Jurkat, Clone E6-1 (cell line): Measurements from ENCODE around the gene NECTIN2.
"Not testable (repeated sequence)": the region's sequence is repeated elsewhere in the genome, so short reads cannot be mapped to it uniquely, and the experiment has no call there.

Source experiments
- DNase-seq: peaks from one replicate; pipeline ENCODE4 v3.0.0-alpha.2; 2011; ENCODE audit warnings: low read depth, low spot score
- H3K4me3 ChIP-seq: 2 replicates; pipeline ENCODE4 v1.5.1; 2011; ENCODE audit warnings: mild to moderate bottlenecking, low read length, control low read depth, moderate library complexity

Gene NECTIN2

DNA sequence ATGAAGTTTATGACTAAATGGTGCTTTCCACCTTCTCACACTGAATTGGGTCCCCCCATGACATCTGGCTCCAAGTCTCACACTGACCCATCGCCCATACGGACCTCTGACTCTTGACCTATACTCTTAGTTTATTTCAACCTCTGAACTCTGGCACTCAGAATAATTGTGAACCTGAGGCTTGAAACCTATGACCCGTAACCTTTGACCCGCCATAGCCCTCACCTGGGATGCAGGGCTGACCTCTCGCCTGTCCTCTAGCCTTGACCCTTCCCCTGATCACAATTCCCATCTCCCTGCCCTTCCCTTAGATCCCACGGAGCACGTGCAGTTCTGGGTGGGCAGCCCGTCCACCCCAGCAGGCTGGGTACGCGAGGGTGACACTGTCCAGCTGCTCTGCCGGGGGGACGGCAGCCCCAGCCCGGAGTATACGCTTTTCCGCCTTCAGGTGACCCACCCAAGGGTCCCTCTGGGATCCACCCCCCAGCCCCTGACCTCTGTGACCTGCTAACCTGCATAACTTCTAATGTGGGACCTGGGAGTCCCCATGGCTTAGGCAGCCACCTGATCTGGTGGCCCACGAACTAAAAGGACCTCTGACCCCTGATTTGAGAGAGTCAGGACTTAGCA, 32.1 kb upstream of the NECTIN2 start:
- no peak overlapping the region for H3K4me3 ChIP-seq
- DNase-seq: no peak

DNA sequence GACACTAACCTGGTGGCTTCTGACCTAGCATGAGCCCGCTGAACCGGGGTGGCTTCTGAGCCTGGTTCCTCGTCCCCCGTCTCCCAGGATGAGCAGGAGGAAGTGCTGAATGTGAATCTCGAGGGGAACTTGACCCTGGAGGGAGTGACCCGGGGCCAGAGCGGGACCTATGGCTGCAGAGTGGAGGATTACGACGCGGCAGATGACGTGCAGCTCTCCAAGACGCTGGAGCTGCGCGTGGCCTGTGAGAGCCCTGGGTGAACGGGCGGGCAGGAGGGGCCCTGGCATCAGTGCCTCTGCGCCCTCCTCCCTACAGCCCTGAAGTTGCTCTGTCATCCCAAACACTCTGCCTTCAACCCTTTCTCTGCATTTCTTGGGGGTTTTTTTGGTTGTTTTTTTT, 31.6 kb upstream of the NECTIN2 start:
- no peak for DNase-seq
- H3K4me3 ChIP-seq: no peak overlapping the region

DNA sequence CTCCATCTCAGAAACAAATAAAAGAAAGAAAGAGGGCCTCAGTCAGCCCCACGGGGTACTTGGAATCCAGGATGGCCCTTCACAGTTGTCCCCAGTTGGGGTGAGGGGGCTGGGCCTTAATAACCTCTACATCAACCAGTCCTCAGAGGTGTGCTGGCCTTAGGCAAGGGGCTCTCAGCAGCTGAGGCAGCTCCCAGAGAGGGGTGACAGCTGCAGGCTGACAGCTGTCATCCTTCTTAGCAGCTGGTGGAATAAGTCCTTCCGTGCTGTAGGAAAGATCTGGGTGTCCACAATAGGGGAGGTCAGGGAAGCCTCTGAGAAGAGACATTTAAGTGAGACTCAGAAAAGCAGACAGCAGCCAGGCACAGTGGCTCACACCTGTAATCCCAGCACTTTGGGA, 29.8 kb upstream of the NECTIN2 start:
- no peak overlapping the region for H3K4me3 ChIP-seq
- no peak for DNase-seq

DNA sequence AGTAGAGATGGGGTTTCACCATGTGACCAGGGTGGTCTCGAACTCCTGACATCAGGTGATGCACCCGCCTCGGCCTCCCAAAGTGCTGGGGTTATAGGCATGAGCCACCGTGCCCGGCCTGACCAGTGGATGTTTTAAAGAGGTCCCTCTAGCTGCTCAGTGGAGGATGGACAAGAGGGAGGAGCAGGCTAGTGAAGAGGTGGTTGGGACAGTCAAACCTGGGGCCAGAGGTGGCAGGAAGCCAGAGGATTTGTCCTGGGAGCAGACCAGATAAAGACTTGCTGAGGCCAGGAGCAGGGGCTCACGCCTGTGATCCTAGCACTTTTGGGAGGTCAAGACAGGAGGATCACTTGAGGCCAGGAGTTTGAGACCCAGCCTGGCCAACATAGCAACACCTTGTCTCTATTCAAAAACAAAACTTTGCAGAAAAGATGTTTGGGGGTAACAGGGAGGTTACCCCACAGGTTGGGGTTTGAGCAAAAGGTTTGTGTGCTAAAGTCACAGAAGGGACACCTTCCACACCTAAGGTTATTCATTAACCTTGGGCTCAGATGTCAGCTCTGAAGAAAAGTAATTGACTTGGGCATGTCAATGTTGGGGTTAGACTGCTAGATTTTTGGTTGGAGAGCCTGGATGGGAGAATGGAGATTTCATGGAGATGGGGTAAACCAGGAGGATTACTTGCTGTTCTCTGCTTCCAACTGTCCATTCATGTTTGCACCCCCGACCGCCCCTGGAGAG, 28.2 kb upstream of the NECTIN2 start:
- no peak for DNase-seq
- H3K4me3 ChIP-seq: no peak overlapping the region

DNA sequence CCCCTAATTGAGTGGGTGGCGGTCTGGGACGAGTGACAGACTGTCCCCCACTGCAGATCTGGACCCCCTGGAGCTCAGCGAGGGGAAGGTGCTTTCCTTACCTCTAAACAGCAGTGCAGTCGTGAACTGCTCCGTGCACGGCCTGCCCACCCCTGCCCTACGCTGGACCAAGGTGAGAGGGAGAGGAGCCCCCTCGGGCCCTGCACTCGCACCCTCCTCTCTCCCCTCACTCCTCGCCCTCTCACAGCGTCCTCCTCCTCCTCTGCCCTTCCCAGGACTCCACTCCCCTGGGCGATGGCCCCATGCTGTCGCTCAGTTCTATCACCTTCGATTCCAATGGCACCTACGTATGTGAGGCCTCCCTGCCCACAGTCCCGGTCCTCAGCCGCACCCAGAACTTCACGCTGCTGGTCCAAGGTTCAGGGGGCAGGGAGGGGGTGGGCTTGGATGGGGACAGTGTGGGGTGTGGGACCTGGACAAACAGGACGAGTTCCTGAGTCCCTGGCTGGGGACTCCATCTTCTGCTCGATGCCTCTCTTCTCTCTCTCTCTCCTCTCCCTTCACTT, 27.5 kb upstream of the NECTIN2 start:
- no peak for DNase-seq
- H3K4me3 ChIP-seq: no peak overlapping the region

DNA sequence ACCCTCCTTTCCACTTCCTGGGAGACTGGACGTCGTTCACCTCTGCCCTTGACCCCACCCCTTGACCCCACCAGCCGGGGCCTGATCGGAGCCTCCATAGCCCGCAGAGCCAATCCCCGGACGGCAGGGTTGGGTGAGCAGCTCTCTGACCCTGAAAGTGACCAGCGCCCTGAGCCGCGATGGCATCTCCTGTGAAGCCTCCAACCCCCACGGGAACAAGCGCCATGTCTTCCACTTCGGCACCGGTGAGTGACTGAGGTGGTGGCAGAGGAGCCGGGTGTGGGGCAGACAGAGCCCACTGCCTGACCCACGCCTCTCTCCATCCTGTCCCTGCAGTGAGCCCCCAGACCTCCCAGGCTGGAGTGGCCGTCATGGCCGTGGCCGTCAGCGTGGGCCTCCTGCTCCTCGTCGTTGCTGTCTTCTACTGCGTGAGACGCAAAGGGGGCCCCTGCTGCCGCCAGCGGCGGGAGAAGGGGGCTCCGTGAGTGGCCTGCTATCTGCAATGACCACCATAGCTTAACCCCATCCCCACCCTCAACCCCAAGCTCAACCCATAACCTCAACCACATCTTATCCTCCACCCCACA, 26.8 kb upstream of the NECTIN2 start:
- DNase-seq: no peak
- H3K4me3 ChIP-seq: no peak overlapping the region

DNA sequence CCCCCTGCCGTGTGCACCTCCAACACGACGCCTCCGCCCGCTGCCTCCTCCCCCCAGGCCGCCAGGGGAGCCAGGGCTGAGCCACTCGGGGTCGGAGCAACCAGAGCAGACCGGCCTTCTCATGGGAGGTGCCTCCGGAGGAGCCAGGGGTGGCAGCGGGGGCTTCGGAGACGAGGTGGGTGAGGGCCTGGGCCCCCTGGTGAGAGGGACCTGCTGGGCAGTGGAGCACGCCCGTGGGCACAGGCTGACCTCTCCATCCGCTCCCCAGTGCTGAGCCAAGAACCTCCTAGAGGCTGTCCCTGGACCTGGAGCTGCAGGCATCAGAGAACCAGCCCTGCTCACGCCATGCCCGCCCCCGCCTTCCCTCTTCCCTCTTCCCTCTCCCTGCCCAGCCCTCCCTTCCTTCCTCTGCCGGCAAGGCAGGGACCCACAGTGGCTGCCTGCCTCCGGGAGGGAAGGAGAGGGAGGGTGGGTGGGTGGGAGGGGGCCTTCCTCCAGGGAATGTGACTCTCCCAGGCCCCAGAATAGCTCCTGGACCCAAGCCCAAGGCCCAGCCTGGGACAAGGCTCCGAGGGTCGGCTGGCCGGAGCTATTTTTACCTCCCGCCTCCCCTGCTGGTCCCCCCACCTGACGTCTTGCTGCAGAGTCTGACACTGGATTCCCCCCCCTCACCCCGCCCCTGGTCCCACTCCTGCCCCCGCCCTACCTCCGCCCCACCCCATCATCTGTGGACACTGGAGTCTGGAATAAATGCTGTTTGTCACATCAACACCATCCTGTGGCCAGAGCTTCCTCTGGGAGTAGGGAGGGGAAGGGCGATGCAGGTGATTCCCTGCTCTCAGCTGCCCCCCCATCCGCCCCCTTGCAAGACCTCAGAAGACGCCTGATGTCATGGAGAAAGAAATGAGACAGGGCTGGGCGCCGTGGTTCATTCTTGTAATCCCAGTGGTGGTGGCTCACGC, 25.2 kb upstream of the NECTIN2 start:
- no peak for DNase-seq
- no peak overlapping the region for H3K4me3 ChIP-seq

DNA sequence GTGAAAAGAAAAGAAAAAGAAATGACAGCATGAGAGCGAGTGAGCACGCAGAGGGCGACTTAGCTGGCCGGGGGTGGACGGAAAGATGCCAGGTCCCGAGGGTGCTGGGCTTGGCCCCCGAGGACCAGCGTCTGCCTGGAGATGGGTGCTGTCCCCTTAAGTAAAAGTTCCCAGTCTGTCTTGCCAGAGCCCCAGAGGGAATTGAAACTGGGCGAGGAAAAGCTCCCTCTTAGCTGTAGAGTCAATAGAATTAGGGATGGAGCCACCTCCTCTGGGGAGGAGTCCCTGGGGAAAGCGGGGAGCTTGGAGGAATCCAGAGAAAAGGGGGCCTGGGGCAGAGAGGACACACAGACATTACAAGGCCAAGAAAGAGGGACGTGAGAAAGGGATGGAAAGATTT, 23.9 kb upstream of the NECTIN2 start:
- DNase-seq: no peak
- no peak overlapping the region for H3K4me3 ChIP-seq

DNA sequence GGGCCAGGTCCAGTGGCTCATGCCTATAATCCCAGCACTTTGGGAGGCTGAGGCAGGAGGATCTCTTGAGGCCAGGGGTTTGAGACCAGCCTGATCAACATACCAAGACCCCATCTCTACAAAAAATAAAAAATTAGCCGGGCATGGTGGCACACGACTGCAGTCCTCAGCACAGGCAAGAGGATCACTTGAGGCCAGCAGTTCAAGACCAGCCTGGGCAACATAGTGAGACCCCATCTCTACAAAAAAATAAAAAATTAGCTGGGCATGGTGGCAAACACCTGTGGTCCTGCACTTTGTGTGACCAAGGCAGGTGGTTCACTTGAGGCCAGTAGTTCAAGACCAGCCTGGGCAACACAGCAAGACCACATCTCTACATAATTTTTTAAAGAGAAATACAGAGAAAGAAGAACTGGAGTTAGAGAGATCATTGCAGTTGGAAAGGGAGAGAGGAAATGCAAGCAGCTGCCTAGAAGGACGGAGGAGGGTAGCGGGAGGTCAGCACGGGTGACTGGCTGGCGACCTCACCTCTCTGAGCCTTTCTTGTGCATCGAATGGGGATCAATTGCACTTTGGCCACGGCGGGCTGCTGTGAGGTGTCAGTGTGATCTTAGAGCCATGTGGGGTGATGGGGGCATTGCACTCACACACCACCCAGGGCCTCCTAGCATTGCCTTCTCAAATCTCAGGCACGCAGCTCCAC, 23.3 kb upstream of the NECTIN2 start:
- no peak for DNase-seq

DNA sequence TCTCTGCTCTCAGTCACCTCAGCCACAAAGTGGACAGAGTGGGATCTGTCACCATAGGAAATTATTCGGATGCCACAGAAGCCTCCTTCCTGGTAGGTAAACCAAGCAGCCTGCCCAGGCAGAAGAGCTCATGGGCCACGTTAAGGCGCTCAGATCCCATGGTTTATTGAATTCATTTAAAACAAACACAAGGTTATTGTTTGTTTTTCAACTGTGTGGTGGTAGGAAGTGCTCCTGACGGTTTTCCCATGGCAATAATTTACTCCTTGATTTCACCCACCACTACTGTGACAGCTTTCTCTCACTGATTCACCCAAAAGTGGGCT, 22.8 kb upstream of the NECTIN2 start:
- DNase-seq: no peak
- no peak overlapping the region for H3K4me3 ChIP-seq

More for the DNA sequence above, 23.3 kb upstream of the NECTIN2 start:
- no peak overlapping the region for H3K4me3 ChIP-seq

DNA sequence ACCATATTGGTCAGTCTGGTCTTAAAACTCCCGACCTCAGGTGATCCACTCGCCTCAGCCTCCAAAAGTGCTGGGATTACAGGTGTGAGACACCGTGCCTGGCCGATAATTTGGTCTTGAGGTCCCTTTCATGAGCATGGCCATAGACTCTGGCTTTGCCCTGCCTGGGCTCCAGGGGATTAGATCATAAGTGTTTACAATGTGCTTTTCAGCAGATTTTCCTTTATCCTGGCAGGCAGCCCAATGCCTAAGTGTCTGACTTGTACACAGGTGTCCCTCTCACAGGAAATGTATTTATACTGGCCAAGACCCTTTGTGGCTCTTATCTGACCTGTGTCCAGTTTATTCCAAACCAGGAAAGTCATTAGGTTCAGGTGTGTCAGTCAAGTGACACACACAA, 21.3 kb upstream of the NECTIN2 start:
- no peak overlapping the region for H3K4me3 ChIP-seq
- no peak for DNase-seq

DNA sequence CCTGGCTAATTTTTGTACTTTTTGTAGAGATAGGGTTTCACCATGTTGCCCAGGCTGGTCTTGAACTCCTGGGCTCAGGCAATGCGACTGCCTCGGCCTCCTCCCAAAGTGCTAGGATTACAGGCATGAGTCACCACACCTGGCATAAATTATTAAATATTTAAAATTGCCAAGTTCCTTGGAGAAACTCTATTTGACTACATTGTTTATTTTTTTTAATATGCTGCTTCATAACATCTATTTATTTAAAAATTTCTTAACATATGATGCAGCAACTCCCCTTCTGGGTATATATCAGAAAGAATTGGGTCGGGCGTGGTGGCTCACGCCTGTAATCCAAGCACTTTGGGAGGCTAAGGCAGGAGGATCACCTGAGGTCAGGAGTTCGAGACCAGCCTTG, 13.2 kb upstream of the NECTIN2 start:
- DNase-seq, H3K4me3 ChIP-seq: not testable (repeated sequence)

DNA sequence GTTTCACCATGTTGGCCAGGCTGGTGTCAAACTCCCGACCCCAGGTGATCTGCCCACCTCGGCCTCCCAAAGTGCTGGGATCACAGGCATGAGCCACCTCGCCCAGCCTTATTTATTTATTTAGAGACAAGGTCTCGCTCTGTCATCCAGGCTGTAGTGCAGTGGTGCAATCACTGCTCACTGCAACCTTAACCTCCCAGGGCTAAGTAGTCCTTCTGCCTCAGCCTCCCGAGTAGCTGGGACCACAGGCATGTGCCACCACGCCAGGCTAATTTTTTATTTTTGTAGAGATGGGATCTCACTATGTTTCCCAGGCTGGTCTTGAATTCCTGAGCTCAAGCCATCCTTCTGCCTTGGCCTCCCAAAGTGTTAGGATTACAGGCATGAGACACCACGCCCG, 11.7 kb upstream of the NECTIN2 start:
- H3K4me3 ChIP-seq, DNase-seq: not testable (repeated sequence)

DNA sequence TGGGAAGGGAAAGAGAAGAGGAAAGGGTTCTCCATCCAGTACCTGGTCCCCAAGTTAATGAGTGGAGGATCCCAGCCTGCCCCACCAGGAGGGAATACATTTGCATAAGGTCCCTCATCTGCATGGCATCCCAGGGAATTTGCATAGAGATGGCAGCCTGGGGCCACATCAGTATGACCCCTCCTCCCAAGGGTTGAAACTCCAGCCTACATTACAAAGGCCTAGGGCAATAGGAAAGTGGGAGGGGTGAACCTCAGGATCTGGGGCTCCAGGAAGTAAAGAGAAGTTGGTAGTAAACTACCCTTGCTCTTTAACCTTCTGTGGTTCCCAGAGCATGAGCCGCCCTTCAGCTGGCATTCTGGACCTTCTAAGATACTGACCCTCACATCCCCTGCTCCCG, 6.8 kb upstream of the NECTIN2 start:
- no peak overlapping the region for H3K4me3 ChIP-seq
- DNase-seq: no peak

DNA sequence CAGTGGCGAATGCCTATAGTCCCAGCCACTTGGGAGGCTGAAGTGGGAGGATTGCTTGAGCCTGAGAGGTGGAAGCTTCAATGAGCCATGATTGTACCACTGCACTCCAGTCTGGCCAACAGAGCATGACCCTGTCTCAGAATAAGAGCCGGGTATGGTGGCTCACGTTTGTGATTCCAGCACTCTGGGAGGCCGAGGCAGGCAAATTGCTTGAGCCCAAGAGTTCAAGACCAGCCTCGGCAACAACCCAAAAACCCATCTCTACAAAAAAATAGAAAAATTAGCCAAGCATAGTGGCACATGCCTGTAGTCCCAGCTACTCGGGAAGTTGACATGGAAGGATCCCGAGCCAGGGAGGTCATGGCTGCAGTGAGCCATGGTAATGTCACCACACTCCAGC, 5.3 kb upstream of the NECTIN2 start:
- no peak for DNase-seq
- no peak overlapping the region for H3K4me3 ChIP-seq

DNA sequence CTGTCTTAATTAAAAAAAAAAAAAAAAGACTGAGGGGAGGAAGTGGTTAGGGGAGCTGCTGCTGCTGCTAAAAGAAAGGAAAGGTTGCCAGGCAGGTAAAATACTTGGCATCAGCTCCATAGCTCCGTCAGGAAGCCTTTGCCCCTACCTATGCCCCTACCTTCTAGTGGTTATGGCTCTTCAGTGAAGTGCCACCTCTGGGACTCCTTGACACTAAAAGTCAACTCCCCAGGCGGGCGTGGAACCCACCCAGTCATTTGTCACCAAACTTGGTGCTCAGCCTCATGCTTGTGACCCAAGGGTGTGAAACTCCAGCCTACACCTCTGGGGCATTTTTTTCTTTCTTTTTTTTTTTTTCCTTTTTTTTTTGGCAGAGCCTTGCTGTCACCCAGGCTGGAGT, 4.9 kb upstream of the NECTIN2 start:
- no peak overlapping the region for H3K4me3 ChIP-seq
- peak; percentile 30 for DNase-seq

DNA sequence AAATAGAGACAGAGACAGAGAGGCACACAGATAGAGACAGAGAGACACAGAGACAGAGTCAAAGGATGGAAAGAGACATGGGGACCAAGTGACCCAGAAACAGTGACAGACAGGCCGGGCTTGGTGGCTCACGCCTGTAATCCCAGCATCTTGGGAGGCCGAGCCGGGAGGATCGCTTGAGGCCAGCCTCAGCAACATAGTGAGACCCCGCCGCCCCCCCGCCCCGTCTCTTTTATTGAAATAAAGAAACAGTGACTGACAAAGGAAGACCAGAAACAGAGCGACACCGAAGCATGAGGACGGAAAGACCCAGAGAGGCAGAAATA, 848 bp upstream of the NECTIN2 start:
- no peak for DNase-seq
- peak overlapping the region; percentile 53 for H3K4me3 ChIP-seq

DNA sequence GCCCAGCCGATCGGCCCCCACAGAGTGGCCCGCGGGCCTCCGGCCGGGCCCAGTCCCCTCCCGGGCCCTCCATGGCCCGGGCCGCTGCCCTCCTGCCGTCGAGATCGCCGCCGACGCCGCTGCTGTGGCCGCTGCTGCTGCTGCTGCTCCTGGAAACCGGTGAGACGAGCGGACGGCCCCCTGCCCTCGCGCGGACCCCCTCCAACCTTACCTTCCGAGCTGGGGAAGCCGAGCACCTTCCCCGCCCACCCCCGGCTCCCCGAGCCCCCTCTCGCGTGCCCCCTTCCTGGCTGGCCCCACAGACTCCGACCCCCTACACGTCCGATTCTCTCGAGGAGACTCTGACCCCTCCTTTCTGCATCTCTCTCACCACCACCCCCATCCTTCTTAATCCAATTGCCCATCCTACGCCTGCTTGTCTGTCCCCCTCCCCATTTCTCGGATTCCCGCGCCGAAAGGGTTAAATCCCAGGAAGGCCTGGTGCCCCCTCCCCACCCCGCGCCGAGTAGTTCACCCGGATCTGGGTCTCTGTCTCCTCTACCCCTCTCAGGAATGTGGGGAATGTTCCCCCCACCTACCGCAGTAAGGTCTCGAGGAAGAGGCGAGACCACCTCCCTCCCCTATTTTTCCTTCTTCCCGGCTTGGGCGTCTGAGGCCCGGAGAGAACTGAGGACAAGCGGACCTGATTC, 502 bp downstream of the NECTIN2 start:
- DNase-seq: no peak
- peak overlapping the region; percentile 53 for H3K4me3 ChIP-seq
